Measurements from ENCODE around the gene WFIKKN2. TPM values are rescaled to one million over a fixed set of nuclear protein-coding genes. Genes with fewer than 3 reads are reported as not detected.

Gene WFIKKN2
- total RNA-seq, 1 donor from 2014 or later, result not detected

DNA sequence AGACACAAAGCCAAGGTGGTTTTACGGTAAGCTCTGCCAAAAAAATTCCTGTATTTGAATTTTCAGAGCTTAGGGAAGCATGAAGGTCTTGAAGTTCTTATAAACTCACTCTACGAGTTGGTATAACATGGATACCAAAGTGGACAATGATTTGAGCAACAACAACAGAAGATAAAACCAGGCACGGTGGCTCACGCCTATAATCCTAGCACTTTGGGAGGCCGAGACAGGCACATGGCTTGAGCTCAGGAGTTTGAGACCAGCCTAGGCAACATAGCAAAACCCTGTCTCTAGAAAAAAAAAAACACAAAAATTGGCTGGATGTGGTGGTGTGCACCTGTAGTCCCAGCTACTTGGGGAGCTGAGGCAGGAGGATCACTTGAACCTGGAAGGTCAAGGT, 43.7 kb downstream of the WFIKKN2 start:
- no peak for TF ChIP-seq CTCF (IDR thresholded peaks at IDR 0.05)
- peaks cover 0 to 11% of the 10 kb centered on the region in 2 donors for H3K9me3 ChIP-seq
- intact Hi-C loops (cut with DNase I), result no loop called here
- no peaks in the 10 kb centered on the region for H3K27me3 ChIP-seq
- DNase-seq (ENCODE audit: low spot score in 2 of 2), result no peak
- H3K36me3 ChIP-seq, result no peaks in the 10 kb centered on the region
- no peaks in the 10 kb centered on the region for H3K4me1 ChIP-seq
- no peak overlapping the region for H3K27ac ChIP-seq
- H3K4me3 ChIP-seq, result no peak overlapping the region

- H3K4me3 ChIP-seq, result no peak overlapping the region
- no peak for DNase-seq (ENCODE audit: low spot score in 2 of 2)
- H3K9me3 ChIP-seq, result peaks cover 0 to 11% of the 10 kb centered on the region in 2 donors
- intact Hi-C loops (cut with DNase I), result no loop called here
- no peak overlapping the region for H3K27ac ChIP-seq
- no peaks in the 10 kb centered on the region for H3K36me3 ChIP-seq
- H3K4me1 ChIP-seq, result no peaks in the 10 kb centered on the region
- TF ChIP-seq CTCF (IDR thresholded peaks at IDR 0.05), result no peak
- no peaks in the 10 kb centered on the region for H3K27me3 ChIP-seq
These were observed 45.8 kb downstream of the WFIKKN2 start for GRCh38 chr17:50881182-50881581.

- Histone ChIP-seq H3K36me3 (no peaks in the 10 kb centered on the region), H3K27me3 (no peaks in the 10 kb centered on the region), H3K9me3 (peaks cover 0 to 11% of the 10 kb centered on the region in 2 donors), H3K4me3 (no peak overlapping the region), H3K4me1 (no peaks in the 10 kb centered on the region), H3K27ac (no peak overlapping the region)
- intact Hi-C loops (cut with DNase I), result no loop called here
- no peak for DNase-seq (ENCODE audit: low spot score in 2 of 2)
- no peak for TF ChIP-seq CTCF (IDR thresholded peaks at IDR 0.05)
These were observed 47.5 kb downstream of the WFIKKN2 start for GRCh38 chr17:50882851-50883250.

- intact Hi-C loops (cut with DNase I), result no loop called here
- TF ChIP-seq CTCF (IDR thresholded peaks at IDR 0.05), result no peak
- H3K4me1 ChIP-seq, result no peaks in the 10 kb centered on the region
- no peak overlapping the region for H3K27ac ChIP-seq
- peaks cover 0 to 11% of the 10 kb centered on the region in 2 donors for H3K9me3 ChIP-seq
- no peaks in the 10 kb centered on the region for H3K36me3 ChIP-seq
- H3K4me3 ChIP-seq, result no peak overlapping the region
- peak in 1 of 2 donors; percentile 59 for DNase-seq (ENCODE audit: low spot score in 2 of 2)
- no peaks in the 10 kb centered on the region for H3K27me3 ChIP-seq
These were observed 48.6 kb downstream of the WFIKKN2 start for GRCh38 chr17:50883850-50884438.

DNA sequence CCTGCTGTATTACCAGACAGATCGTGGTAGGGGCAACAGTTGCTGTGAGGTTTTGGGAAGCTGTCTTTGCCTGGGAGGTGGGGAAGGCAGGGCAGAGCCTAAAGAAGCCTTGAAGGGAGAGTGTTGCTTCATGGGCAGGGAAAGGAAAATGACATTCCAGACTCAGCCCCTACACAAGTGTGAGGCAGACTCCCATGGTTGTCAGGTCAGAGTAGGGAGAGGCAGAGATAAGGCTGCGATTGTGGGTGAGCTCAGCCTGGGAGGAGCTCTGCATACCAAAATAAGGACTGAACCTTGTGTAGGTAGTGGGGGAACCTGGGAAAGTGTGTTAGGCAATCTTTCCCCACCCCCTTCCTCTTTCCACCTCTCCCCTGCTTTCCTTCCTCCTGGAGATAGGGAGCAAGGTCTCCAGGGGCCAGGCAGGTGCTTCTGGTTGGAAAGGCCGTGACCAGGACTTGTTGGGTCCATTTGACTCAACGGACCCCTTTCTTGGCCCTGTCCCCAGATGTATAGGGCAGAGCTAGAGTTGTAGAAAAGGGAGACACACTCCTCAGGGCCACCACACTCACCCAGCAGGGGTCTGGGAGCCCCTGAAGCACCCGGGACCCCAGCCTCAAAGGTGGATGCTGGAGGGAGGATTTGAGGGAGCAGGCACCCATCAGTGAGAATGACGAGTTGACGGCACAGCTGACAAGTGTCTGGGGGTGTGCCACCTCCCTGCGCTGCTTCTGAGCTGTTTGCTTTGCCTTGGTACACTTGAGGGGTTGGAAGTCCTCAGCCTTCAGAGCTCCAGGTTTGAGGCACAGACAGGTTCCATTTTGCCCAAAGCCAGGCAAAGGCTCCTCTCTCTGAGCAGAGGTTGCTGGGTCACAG, 49.3 kb downstream of the WFIKKN2 start:
- intact Hi-C loops (cut with DNase I), result no loop called here
- H3K4me1 ChIP-seq, result no peaks in the 10 kb centered on the region
- H3K27ac ChIP-seq, result no peak overlapping the region
- peaks cover 0 to 7% of the 10 kb centered on the region in 2 donors for H3K9me3 ChIP-seq
- no peak for TF ChIP-seq CTCF (IDR thresholded peaks at IDR 0.05)
- H3K36me3 ChIP-seq, result no peaks in the 10 kb centered on the region
- H3K4me3 ChIP-seq, result no peak overlapping the region
- peak in 1 of 2 donors; percentile 41 for DNase-seq (ENCODE audit: low spot score in 2 of 2)
- H3K27me3 ChIP-seq, result no peaks in the 10 kb centered on the region

Data from ascending aorta (tissue), 2 donors.